GM19025 (cell line): ENCODE measurements around the gene PIERCE2.
"Not testable (repeated sequence)": the region's sequence is repeated elsewhere in the genome, so short reads cannot be mapped to it uniquely, and the experiment has no call there.

Experiments used
- ATAC-seq: cut with Tn5 transposase; IDR thresholded peaks from one replicate; pipeline ENCODE4 v1.9.1; 2021; ENCODE audit warnings: mild to moderate bottlenecking, low read depth, moderate library complexity; ENCODE audit not compliant: unreplicated experiment

Gene PIERCE2

GRCh38 chr15:55408012-55408928 lies at the start of gene PIERCE2, which contains the start of gene CCPG1:
TSS of gene PIERCE2 (plus strand) at chr15:55408495. CDS start at chr15:55408769, 274 bp downstream.
TSS of gene CCPG1 (minus strand) at chr15:55408359. CDS start at chr15:55389424, 18,935 bp downstream.
- peak; percentile 95 for ATAC-seq

GRCh38 chr15:55360256-55360655 lies 48.0 kb upstream of the PIERCE2 start:
- ATAC-seq = no peak

GRCh38 chr15:55361048-55361447 lies 47.2 kb upstream of the PIERCE2 start:
- ATAC-seq = no peak

- no peak for ATAC-seq
These were observed 45.7 kb upstream of the PIERCE2 start for GRCh38 chr15:55362641-55363040.

- no peak for ATAC-seq
These were observed 41.3 kb upstream of the PIERCE2 start for GRCh38 chr15:55366981-55367380.

- no peak for ATAC-seq
These were observed 35.4 kb upstream of the PIERCE2 start for GRCh38 chr15:55372701-55373440.

- no peak for ATAC-seq
These were observed 29.2 kb upstream of the PIERCE2 start for GRCh38 chr15:55379095-55379494.

- ATAC-seq = no peak
These were observed 26.7 kb upstream of the PIERCE2 start for GRCh38 chr15:55381595-55381994.

- ATAC-seq = no peak
These were observed 24.6 kb upstream of the PIERCE2 start for GRCh38 chr15:55383687-55384086.

GRCh38 chr15:55387027-55387426 lies 21.3 kb upstream of the PIERCE2 start:
- ATAC-seq = no peak

GRCh38 chr15:55389264-55389607 lies 19.1 kb upstream of the PIERCE2 start:
- no peak for ATAC-seq

- ATAC-seq = no peak
These were observed 13.6 kb upstream of the PIERCE2 start for GRCh38 chr15:55394694-55395093.

GRCh38 chr15:55398243-55398642 lies 10.1 kb upstream of the PIERCE2 start:
- ATAC-seq = no peak

GRCh38 chr15:55400050-55400449 lies 8.2 kb upstream of the PIERCE2 start:
- ATAC-seq = not testable (repeated sequence)

- ATAC-seq = no peak
These were observed 6.5 kb upstream of the PIERCE2 start for GRCh38 chr15:55401786-55402246.

GRCh38 chr15:55402707-55403106 lies 5.6 kb upstream of the PIERCE2 start:
- ATAC-seq = no peak

GRCh38 chr15:55403531-55403930 lies 4.8 kb upstream of the PIERCE2 start:
- ATAC-seq = no peak

- no peak for ATAC-seq
These were observed 740 bp upstream of the PIERCE2 start for GRCh38 chr15:55407498-55408011.

GRCh38 chr15:55408976-55409375 lies 681 bp downstream of the PIERCE2 start:
- ATAC-seq = not testable (repeated sequence)

GRCh38 chr15:55417678-55418077 lies 9.4 kb downstream of the PIERCE2 start:
- not testable (repeated sequence) for ATAC-seq
